ENCODE measurements around the gene RAB37. TPM values are rescaled to one million over a fixed set of nuclear protein-coding genes. Genes with fewer than 3 reads are reported as not detected.

Gene RAB37
- total RNA-seq, 4 donors from 2014 or later, result under 0.01 to 5.0 (median 1.7) TPM

GRCh38 chr17:74756891-74757290 is 19.8 kb downstream of the RAB37 start:
- intact Hi-C loops (cut with DNase I; ENCODE audit: low total_unique reads), result no loop called here
- no peaks in the 10 kb centered on the region for H3K4me1 ChIP-seq

GRCh38 chr17:74757502-74757901 is 20.4 kb downstream of the RAB37 start:
- intact Hi-C loops (cut with DNase I; ENCODE audit: low total_unique reads), result no loop called here
- TF ChIP-seq POLR2A (IDR thresholded peaks at IDR 0.05), result no peak
- TF ChIP-seq, protein P1, sequence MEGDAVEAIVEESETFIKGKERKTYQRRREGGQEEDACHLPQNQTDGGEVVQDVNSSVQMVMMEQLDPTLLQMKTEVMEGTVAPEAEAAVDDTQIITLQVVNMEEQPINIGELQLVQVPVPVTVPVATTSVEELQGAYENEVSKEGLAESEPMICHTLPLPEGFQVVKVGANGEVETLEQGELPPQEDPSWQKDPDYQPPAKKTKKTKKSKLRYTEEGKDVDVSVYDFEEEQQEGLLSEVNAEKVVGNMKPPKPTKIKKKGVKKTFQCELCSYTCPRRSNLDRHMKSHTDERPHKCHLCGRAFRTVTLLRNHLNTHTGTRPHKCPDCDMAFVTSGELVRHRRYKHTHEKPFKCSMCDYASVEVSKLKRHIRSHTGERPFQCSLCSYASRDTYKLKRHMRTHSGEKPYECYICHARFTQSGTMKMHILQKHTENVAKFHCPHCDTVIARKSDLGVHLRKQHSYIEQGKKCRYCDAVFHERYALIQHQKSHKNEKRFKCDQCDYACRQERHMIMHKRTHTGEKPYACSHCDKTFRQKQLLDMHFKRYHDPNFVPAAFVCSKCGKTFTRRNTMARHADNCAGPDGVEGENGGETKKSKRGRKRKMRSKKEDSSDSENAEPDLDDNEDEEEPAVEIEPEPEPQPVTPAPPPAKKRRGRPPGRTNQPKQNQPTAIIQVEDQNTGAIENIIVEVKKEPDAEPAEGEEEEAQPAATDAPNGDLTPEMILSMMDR (IDR thresholded peaks at IDR 0.05), result no peak
- Histone ChIP-seq H3K36me3 (no peaks in the 10 kb centered on the region), H3K27me3 (no peaks in the 10 kb centered on the region), H3K4me3 (no peak overlapping the region), H3K4me1 (no peaks in the 10 kb centered on the region), H3K27ac (no peak overlapping the region), H3K9me3 (no peaks in the 10 kb centered on the region)
- DNase-seq, result no peak

More at GRCh38 chr17:74756891-74757290, 19.8 kb downstream of the RAB37 start:
- H3K4me3 ChIP-seq, result no peak overlapping the region
- DNase-seq, result no peak
- TF ChIP-seq, protein P1 (IDR thresholded peaks at IDR 0.05), result no peak
- no peak for TF ChIP-seq POLR2A (IDR thresholded peaks at IDR 0.05)
- no peak overlapping the region for H3K27ac ChIP-seq
- H3K36me3 ChIP-seq, result no peaks in the 10 kb centered on the region
- H3K27me3 ChIP-seq, result no peaks in the 10 kb centered on the region
- H3K9me3 ChIP-seq, result no peaks in the 10 kb centered on the region

- Histone ChIP-seq H3K4me3 (no peak overlapping the region), H3K4me1 (no peaks in the 10 kb centered on the region), H3K27ac (no peak overlapping the region), H3K9me3 (no peaks in the 10 kb centered on the region), H3K36me3 (no peaks in the 10 kb centered on the region), H3K27me3 (no peaks in the 10 kb centered on the region)
- no peak for TF ChIP-seq POLR2A (IDR thresholded peaks at IDR 0.05)
- TF ChIP-seq, protein P1 (IDR thresholded peaks at IDR 0.05), result no peak
- no peak for DNase-seq
- intact Hi-C loops (cut with DNase I; ENCODE audit: low total_unique reads), result no loop called here
Observed at GRCh38 chr17:74757931-74758847, 21.1 kb downstream of the RAB37 start.

DNA sequence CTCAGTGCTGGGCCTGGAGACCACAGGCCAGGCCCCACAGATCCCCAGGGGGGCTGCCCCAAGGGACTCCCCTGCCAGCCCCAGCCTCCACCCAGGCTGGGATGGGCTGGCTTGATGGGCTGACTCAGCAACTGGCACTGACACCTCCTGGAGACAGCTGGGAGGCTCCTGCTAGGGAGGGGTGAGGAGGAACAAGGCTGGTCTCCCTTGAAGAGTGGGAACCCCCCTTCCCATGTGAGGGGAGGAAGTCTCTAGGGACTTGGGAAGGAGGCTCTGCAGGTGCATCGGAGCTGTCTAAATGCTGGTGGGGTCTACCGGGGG is 21.8 kb downstream of the RAB37 start:
- DNase-seq, result no peak
- no peak overlapping the region for H3K27ac ChIP-seq
- intact Hi-C loops (cut with DNase I; ENCODE audit: low total_unique reads), result no loop called here
- H3K27me3 ChIP-seq, result no peaks in the 10 kb centered on the region
- no peak for TF ChIP-seq POLR2A (IDR thresholded peaks at IDR 0.05)
- TF ChIP-seq, protein P1 (IDR thresholded peaks at IDR 0.05), result no peak
- H3K4me1 ChIP-seq, result no peaks in the 10 kb centered on the region
- H3K9me3 ChIP-seq, result no peaks in the 10 kb centered on the region
- no peak overlapping the region for H3K4me3 ChIP-seq
- H3K36me3 ChIP-seq, result no peaks in the 10 kb centered on the region

- TF ChIP-seq, protein P1 (IDR thresholded peaks at IDR 0.05), result no peak
- no peak for TF ChIP-seq POLR2A (IDR thresholded peaks at IDR 0.05)
- Histone ChIP-seq H3K9me3 (no peaks in the 10 kb centered on the region), H3K4me1 (no peaks in the 10 kb centered on the region), H3K27me3 (no peaks in the 10 kb centered on the region), H3K27ac (no peak overlapping the region), H3K4me3 (no peak overlapping the region), H3K36me3 (no peaks in the 10 kb centered on the region)
- DNase-seq, result no peak
- intact Hi-C loops (cut with DNase I; ENCODE audit: low total_unique reads), result no loop called here
Observed at GRCh38 chr17:74759243-74759801, 22.3 kb downstream of the RAB37 start.
